DND-41 (cell line): Measurements from ENCODE around the gene WNK2.

ENCODE experiments used
- CTCF ChIP-seq: IDR thresholded peaks from 2 replicates; pipeline ENCODE4 v1.5.1; 2012; ENCODE audit warnings: borderline replicate concordance, low read length, moderate library complexity, mild to moderate bottlenecking; ENCODE audit not compliant: poor library complexity, severe bottlenecking; ENCODE audit errors: extremely low read depth
- EZH2 ChIP-seq: IDR thresholded peaks from 3 replicates; pipeline ENCODE4 v1.6.1; 2012; ENCODE audit warnings: borderline replicate concordance, low read depth, mild to moderate bottlenecking, moderate library complexity, low read length, inconsistent platforms; ENCODE audit not compliant: severe bottlenecking

DNA sequence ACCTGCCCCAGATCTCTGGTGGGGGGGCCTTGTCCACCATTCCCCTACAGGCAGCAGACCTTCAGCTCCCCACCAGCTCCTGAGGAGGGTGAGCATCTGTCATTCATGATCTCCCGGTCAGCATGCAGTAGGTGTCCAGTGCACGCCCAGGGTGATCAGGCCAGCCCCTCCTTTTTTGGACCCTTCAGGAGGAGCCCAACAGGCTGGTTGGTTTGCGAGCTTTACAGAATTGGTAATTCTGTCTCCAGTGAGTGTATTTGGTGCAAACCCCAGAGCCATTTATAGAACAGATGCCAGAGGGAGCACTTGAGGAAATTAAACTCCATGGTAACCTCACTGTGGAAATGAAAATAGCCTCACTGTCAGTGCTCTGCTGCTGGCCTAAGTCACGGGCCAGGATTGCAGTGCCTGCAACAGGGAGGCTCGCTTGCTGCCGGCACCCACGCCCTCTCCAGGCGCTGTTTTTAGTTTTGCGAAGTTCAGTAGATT is 23.4 kb downstream of the WNK2 start:
- TF ChIP-seq CTCF (no peak), EZH2 (no peak)
